Activated CD8-positive, alpha-beta memory T cell treated with anti-CD3 and anti-CD28 coated beads for 1 hour (primary cell): ENCODE data around the gene PIGP.
"Not testable (repeated sequence)": the region's sequence is repeated elsewhere in the genome, so short reads cannot be mapped to it uniquely, and the experiment has no call there.

ENCODE experiments used
- DNase-seq, 2 donors: peaks; one replicate each; pipeline ENCODE4 v3.0.0-alpha.2; 2020; ENCODE audit warnings: low read depth in 1 of 2; ENCODE audit errors: extremely low read depth in 1 of 2

PIGP gene

GRCh38 chr21:37076087-37076850 lies 3.4 kb upstream of the PIGP start:
- no peak for DNase-seq

GRCh38 chr21:37075214-37075770 lies 2.4 kb upstream of the PIGP start:
- DNase-seq, result no peak

- DNase-seq, result no peak
Measured at GRCh38 chr21:37074546-37074945, 1.7 kb upstream of the PIGP start.

- no peak for DNase-seq
Measured at GRCh38 chr21:37074197-37074510, 1.3 kb upstream of the PIGP start.

GRCh38 chr21:37073417-37074196 lies 736 bp upstream of the PIGP start:
- DNase-seq, result peak; percentile 33 to 52

- DNase-seq, result no peak
Measured at GRCh38 chr21:37072274-37072987, 440 bp downstream of the PIGP start.

GRCh38 chr21:37071561-37072273 lies 1.2 kb downstream of the PIGP start:
- DNase-seq, result no peak

- no peak for DNase-seq
Measured at GRCh38 chr21:37065561-37066177, 7.2 kb downstream of the PIGP start.

- DNase-seq, result no peak
Measured at GRCh38 chr21:37064841-37065240, 8.0 kb downstream of the PIGP start.

- no peak for DNase-seq
Measured at GRCh38 chr21:37063433-37063832, 9.4 kb downstream of the PIGP start.

GRCh38 chr21:37062593-37062935 lies 10.3 kb downstream of the PIGP start:
- no peak for DNase-seq

- no peak for DNase-seq
Measured at GRCh38 chr21:37061926-37062592, 10.8 kb downstream of the PIGP start.

- DNase-seq, result no peak
Measured at GRCh38 chr21:37060296-37060695, 12.6 kb downstream of the PIGP start.

- DNase-seq, result no peak
Measured at GRCh38 chr21:37059181-37059580, 13.7 kb downstream of the PIGP start.

GRCh38 chr21:37058261-37058660 lies 14.6 kb downstream of the PIGP start:
- no peak for DNase-seq

GRCh38 chr21:37057614-37058013 lies 15.3 kb downstream of the PIGP start:
- no peak for DNase-seq

- no peak for DNase-seq
Measured at GRCh38 chr21:37055271-37055855, 17.5 kb downstream of the PIGP start.

- not testable (repeated sequence) for DNase-seq
Measured at GRCh38 chr21:37049741-37050140, 23.1 kb downstream of the PIGP start.

- no peak for DNase-seq
Measured at GRCh38 chr21:37047079-37047478, 25.8 kb downstream of the PIGP start.

GRCh38 chr21:37045556-37045955 lies 27.3 kb downstream of the PIGP start:
- DNase-seq, result no peak
